Body of pancreas (tissue), 4 donors: Measurements from ENCODE around the gene PCSK2. TPM values are rescaled to one million over a fixed set of nuclear protein-coding genes. Genes with fewer than 3 reads are reported as not detected.

Experiments
- ATAC-seq: fragments of 150-250 bp; one replicate; pipeline ENCODE4 v1.9.1; 2016
- DNase-seq, 4 donors: peaks; one replicate each; pipeline ENCODE4 v3.0.0-alpha.2; 2019
- H3K27ac ChIP-seq, 4 donors: fragments of 200-600 bp; sonication (generic); 1 replicate in 3 of 4; 2 replicates in 1 of 4; pipeline versions ENCODE4 v1.5.1 to v1.6.1; 2016 to 2019; ENCODE audit warnings: mild to moderate bottlenecking in 1 of 4, mixed read lengths in 1 of 4, moderate library complexity in 1 of 4
- H3K27me3 ChIP-seq, 2 donors: fragments of 200-600 bp; sonication (generic); one replicate each; pipeline ENCODE4 v1.6.0; 2016; ENCODE audit warnings: mild to moderate bottlenecking in 1 of 2
- H3K36me3 ChIP-seq, 2 donors: fragments of 200-600 bp; sonication (generic); replicated peaks in 1 of 2; 2 replicates each; pipeline ENCODE4 v1.5.1; 2016; ENCODE audit warnings: low read depth in 2 of 2; ENCODE audit not compliant: insufficient read depth in 1 of 2
- H3K4me1 ChIP-seq: fragments of 200-600 bp; sonication (generic); one replicate; pipeline ENCODE4 v1.6.0; 2016
- H3K4me3 ChIP-seq, 2 donors: fragments of 200-600 bp; sonication (generic); 1 replicate in 1 of 2; 2 replicates in 1 of 2; pipeline ENCODE4 v1.5.1; 2016 to 2019
- H3K9me3 ChIP-seq, 3 donors: fragments of 200-600 bp; sonication (generic); 1 replicate in 2 of 3; 2 replicates in 1 of 3; pipeline ENCODE4 v1.5.1; 2016
- POLR2A ChIP-seq, 3 donors: fragments of 450-650 bp; IDR thresholded peaks; one replicate each; pipeline ENCODE4 v1.6.1; 2016; ENCODE audit warnings: antibody characterized with exemption in 3 of 3, mild to moderate bottlenecking in 2 of 3
- WGBS, 2 donors: methylation state at CpG; one replicate each; pipeline ENCODE4 v1.1.5; 2017; 5-methylcytosine and 5-hydroxymethylcytosine counted together
- intact Hi-C: fragments of 100-400 bp; cut with DNase I; formaldehyde crosslinking; loops from one replicate; pipeline ENCODE4 v1.15.1; 2023
- total RNA-seq, 2 donors: library from RNA; depleted of rRNA; stranded (reverse); fragments of >200 nt; gene quantifications; one replicate each; pipeline ENCODE4 v1.1.0, GENCODE V29; 2016
- TF ChIP-seq, protein P1 (sequence below), 7 experiments: fragments of 450-650 bp in 4 of 7; fragments of 200-600 bp in 3 of 7; sonication (generic) in 3 of 7; IDR thresholded peaks; one replicate each; pipeline ENCODE4 v1.5.1; 2016 to 2019; ENCODE audit warnings: antibody characterized with exemption in 7 of 7

PCSK2 gene
- total RNA-seq, 2 donors from 2014 or later: 3.3 to 7.0 TPM

DNA sequence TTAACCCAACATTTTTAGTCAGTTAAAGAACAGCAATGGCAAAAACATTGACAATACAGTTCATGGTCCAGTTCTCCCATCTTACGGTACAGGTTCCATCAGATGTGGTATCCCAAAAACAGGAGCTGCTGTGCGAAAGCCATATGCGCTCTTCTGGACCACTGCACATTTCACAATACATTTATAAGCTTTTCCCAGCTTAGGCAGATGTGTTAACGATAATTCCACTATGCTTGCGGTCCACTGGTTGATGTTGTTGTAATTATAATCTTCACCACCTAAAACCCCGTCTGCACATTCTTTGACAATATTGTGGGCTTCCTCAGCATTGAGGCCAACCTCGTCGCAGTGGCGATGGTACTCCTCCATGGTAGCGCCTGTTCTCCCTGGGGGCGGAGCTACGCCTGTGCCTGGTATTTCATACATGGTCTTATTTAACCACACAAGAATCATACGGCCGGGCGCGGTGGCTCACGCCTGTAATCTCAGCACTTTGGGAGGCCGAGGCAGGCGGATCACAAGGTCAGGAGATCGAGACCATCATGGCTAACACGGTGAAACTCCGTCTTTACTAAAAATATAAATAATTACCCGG is 252.3 kb downstream of the PCSK2 start:
- H3K4me1 ChIP-seq: no peaks in the 10 kb centered on the region
- H3K9me3 ChIP-seq: no peaks in the 10 kb centered on the region
- TF ChIP-seq, protein P1, sequence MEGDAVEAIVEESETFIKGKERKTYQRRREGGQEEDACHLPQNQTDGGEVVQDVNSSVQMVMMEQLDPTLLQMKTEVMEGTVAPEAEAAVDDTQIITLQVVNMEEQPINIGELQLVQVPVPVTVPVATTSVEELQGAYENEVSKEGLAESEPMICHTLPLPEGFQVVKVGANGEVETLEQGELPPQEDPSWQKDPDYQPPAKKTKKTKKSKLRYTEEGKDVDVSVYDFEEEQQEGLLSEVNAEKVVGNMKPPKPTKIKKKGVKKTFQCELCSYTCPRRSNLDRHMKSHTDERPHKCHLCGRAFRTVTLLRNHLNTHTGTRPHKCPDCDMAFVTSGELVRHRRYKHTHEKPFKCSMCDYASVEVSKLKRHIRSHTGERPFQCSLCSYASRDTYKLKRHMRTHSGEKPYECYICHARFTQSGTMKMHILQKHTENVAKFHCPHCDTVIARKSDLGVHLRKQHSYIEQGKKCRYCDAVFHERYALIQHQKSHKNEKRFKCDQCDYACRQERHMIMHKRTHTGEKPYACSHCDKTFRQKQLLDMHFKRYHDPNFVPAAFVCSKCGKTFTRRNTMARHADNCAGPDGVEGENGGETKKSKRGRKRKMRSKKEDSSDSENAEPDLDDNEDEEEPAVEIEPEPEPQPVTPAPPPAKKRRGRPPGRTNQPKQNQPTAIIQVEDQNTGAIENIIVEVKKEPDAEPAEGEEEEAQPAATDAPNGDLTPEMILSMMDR (IDR thresholded peaks at IDR 0.05): no peak
- no peak for TF ChIP-seq POLR2A (IDR thresholded peaks at IDR 0.05)
- intact Hi-C loops: no loop called here
- 90 to 94% methylated on average over 23 of the region's 23 CpGs for WGBS, 2 donors
- DNase-seq (no peak), ATAC-seq (no peak)
- H3K27me3 ChIP-seq: no peaks in the 10 kb centered on the region
- H3K4me3 ChIP-seq: no peak overlapping the region
- no peaks in the 10 kb centered on the region for H3K36me3 ChIP-seq
- no peak overlapping the region for H3K27ac ChIP-seq

DNA sequence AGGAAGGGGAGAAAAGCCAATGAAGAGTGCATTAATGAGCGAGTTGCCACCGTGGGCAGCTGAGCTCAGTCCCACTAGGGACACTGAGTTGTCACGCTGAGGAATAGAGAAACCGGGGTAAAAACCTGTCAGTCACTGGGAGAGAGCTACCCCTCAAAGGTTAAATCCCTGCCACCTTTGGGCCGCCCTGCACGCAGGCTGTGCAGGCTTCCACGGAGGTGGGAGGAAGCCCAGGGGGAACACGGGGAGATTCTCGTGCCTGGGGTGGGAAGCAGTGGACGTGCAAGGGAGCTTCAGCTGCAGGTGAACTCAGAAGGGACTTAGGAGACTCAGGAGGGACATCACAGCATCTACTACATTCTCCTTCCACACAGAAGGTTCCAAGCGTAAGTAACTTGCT is 253.9 kb downstream of the PCSK2 start:
- H3K4me3 ChIP-seq: no peak overlapping the region
- WGBS, 2 donors: 65 to 70% methylated on average over 11 of the region's 11 CpGs
- H3K36me3 ChIP-seq: no peaks in the 10 kb centered on the region
- DNase-seq (no peak), ATAC-seq (no peak)
- intact Hi-C loops: no loop called here
- H3K27ac ChIP-seq: no peak overlapping the region
- TF ChIP-seq POLR2A (IDR thresholded peaks at IDR 0.05): no peak
- TF ChIP-seq, protein P1 (IDR thresholded peaks at IDR 0.05): no peak
- H3K9me3 ChIP-seq: no peaks in the 10 kb centered on the region
- no peaks in the 10 kb centered on the region for H3K27me3 ChIP-seq
- no peaks in the 10 kb centered on the region for H3K4me1 ChIP-seq

DNA sequence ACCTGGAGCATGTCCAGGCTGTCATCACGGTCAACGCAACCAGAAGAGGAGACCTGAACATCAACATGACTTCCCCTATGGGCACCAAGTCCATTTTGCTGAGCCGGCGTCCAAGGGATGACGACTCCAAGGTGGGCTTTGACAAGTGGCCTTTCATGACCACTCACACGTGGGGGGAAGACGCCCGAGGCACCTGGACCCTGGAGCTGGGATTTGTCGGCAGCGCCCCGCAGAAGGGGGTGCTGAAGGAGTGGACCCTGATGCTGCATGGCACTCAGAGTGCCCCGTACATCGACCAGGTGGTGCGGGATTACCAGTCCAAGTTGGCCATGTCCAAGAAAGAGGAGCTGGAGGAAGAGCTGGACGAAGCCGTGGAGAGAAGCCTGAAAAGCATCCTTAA is 254.8 kb downstream of the PCSK2 start:
- ATAC-seq (no peak), DNase-seq (no peak)
- Histone ChIP-seq H3K9me3 (no peaks in the 10 kb centered on the region), H3K4me1 (no peaks in the 10 kb centered on the region), H3K36me3 (no peaks in the 10 kb centered on the region), H3K4me3 (no peak overlapping the region), H3K27ac (no peak overlapping the region), H3K27me3 (no peaks in the 10 kb centered on the region)
- WGBS, 2 donors: 78 to 84% methylated on average over 6 to 16 of the region's 16 CpGs
- intact Hi-C loops: no loop called here
- TF ChIP-seq, protein P1 (IDR thresholded peaks at IDR 0.05): no peak
- TF ChIP-seq POLR2A (IDR thresholded peaks at IDR 0.05): no peak

DNA sequence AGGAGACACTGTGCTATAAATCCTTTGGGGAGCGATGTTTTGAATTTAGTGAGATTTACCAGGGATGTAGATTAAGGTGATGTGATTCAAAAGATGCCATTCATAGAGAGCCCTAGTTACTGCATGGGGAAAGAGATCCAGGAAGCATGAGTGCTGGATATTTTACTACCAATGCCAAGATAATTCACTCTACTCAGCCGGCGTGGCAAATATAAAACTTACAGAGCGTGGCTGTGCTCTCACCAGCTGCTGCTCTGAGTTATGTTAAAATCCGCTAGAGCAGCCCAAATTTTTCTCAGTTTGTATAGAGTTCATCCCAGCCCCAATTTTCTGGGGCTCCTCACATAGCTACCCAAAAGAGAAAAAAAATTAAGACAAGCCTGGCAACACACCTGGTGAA is 255.7 kb downstream of the PCSK2 start:
- no peaks in the 10 kb centered on the region for H3K9me3 ChIP-seq
- no peaks in the 10 kb centered on the region for H3K4me1 ChIP-seq
- H3K36me3 ChIP-seq: no peaks in the 10 kb centered on the region
- no peak overlapping the region for H3K4me3 ChIP-seq
- ATAC-seq (no peak), DNase-seq (no peak)
- WGBS, 2 donors: 70 to 73% methylated on average over 5 of the region's 5 CpGs
- intact Hi-C loops: no loop called here
- H3K27me3 ChIP-seq: no peaks in the 10 kb centered on the region
- no peak overlapping the region for H3K27ac ChIP-seq
- TF ChIP-seq, protein P1 (IDR thresholded peaks at IDR 0.05): no peak
- no peak for TF ChIP-seq POLR2A (IDR thresholded peaks at IDR 0.05)

DNA sequence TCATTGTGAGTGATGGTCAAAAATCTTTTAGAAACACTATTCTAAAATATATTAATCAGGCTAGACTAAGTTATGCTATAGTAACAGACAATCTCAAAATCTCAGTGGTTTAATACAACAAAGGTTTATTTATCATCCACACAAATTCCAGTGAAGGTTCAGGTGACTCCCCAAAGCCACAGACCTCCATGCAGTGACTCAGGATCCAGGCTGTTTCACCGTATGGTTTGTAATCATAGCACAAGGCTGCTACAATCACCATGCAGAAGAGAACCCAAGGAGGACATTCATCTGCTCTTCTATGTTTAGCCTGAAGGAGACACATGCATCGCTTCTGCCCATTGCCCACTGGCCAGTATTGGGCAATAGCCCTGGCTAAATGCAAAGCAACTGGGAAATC is 258.2 kb downstream of the PCSK2 start:
- Histone ChIP-seq H3K9me3 (no peaks in the 10 kb centered on the region), H3K27ac (no peak overlapping the region), H3K27me3 (no peaks in the 10 kb centered on the region), H3K4me1 (no peaks in the 10 kb centered on the region), H3K4me3 (no peak overlapping the region), H3K36me3 (no peaks in the 10 kb centered on the region)
- intact Hi-C loops: no loop called here
- no peak for TF ChIP-seq POLR2A (IDR thresholded peaks at IDR 0.05)
- TF ChIP-seq, protein P1 (IDR thresholded peaks at IDR 0.05): no peak
- no peak for ATAC-seq
- DNase-seq: no peak
- WGBS, 2 donors: 95 to 100% methylated on average over 2 of the region's 2 CpGs
